H7 (cell line): ENCODE results near the gene FAM174A. TPM values are rescaled to one million over a fixed set of nuclear protein-coding genes. Genes with fewer than 3 reads are reported as not detected.
"Not testable (repeated sequence)": the region's sequence is repeated elsewhere in the genome, so short reads cannot be mapped to it uniquely, and the experiment has no call there.

Source experiments
- DNase-seq: peaks from one replicate; pipeline ENCODE4 v3.0.0; 2012
- H3K27me3 ChIP-seq: 2 replicates; pipeline ENCODE4 v1.6.0; 2011; ENCODE audit warnings: mild to moderate bottlenecking, low read length; ENCODE audit not compliant: control insufficient read depth, insufficient read depth
- H3K36me3 ChIP-seq: replicated peaks from 2 replicates; pipeline ENCODE4 v1.5.1; 2011; ENCODE audit warnings: low read length; ENCODE audit not compliant: control insufficient read depth, insufficient read depth
- H3K4me3 ChIP-seq: 2 replicates; pipeline ENCODE4 v1.5.1; 2011; ENCODE audit warnings: low read depth, mild to moderate bottlenecking, control low read depth, low read length, moderate library complexity; ENCODE audit not compliant: insufficient read depth
- total RNA-seq: library from RNA; depleted of rRNA; stranded (reverse); fragments of >200 nt; shearing (Covaris generic); gene quantifications from 2 replicates; pipeline ENCODE4 v1.2.3, GENCODE V29; 2014

Gene FAM174A
- total RNA-seq, 1 experiment from 2014 or later: 5.2 TPM

DNA sequence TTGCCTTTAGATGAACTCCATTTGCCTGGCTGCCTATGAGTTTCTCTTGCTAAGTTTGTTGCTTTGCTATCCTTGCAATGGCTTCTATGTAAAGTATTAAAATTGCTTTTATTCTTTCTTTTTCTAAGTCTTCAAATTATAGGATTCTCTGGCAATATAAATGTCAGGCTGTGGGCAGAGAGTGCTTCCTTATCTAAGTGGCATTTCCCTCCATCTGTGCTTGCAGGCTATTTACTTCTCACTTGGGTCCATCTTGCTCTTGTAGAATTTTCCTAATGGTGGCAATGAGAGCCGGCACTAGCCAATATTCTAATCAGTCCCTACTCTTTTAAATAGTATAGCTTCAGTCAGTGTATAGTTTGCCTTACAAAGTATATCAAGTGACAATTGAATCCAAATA lies 63.3 kb downstream of the FAM174A start:
- DNase-seq: no peak
- no peaks in the 10 kb centered on the region for H3K36me3 ChIP-seq
- no peak overlapping the region for H3K4me3 ChIP-seq
- no peaks in the 10 kb centered on the region for H3K27me3 ChIP-seq

DNA sequence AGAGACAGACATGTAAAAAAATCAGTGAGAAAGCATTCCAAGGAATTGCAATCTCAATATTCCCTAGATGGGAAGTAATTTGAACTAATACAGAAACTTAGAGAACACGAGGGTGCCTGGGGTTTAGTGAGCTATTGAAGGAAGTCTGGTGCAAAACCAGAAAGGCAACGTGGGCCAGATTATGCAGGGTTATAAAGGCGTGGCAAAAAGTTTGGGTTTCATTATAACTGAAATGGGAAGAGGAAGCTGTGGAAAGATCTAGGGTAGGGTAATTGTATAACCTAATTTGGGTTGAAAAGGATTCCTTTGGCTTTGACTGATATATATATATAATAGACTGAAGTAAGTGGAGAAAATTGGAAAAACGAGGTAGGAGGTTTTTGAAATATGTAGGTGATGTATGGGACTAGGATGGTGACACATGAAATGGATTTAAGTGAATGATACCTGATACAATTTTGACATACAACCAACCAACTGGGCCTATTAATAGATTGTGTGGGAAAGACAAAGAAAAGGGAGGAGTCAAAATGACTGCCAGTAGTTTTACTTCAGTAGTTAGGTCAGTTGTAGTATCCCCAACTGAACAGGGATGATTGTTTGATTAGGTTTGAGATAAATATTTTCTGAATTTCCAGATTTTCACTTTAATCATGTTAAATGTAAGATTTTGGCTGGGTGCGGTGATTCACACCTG lies 65.3 kb downstream of the FAM174A start:
- Histone ChIP-seq H3K27me3 (no peaks in the 10 kb centered on the region), H3K36me3 (no peaks in the 10 kb centered on the region), H3K4me3 (no peak overlapping the region)
- no peak for DNase-seq

DNA sequence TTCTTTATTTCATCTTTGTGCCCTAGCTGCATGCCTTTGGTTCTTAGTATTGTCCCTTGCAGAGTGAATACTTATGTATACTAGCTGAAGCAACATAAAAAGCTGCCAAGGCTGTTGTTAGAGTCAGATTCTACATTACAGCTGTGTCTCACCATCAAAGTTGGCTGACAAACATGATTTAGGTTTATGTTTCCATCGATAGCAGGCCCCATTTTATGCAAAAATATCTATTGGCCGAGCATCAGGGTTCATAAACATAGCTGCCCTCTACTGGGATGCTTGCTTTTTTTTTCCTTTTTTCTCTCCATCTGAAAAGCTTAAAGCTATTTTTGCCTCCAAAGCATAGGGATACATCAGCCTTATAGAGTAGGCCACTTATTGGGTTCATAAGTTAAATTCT lies 68.0 kb downstream of the FAM174A start:
- H3K27me3 ChIP-seq: no peaks in the 10 kb centered on the region

DNA sequence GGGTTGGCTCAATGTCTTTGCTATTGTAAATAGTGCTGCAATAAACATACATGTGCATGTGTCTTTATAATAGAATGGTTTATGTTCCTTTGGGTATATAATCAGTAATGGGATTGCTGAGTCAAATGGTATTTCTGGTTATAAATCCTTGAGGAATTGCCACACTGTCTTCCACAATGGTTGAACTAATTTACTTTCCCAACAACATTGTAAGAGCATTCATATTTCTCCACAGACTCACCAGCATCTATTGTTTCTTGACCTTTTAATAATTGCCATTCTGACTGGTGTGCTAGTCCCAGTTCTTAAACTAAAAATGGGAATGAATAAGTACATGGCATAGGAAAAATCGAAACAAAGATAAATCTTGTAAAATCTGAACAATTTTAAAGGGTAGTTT lies 68.8 kb downstream of the FAM174A start:
- not testable (repeated sequence) for H3K4me3 ChIP-seq, H3K36me3 ChIP-seq, DNase-seq, H3K27me3 ChIP-seq

More for the DNA sequence above, 68.0 kb downstream of the FAM174A start:
- Histone ChIP-seq H3K4me3 (no peak overlapping the region), H3K36me3 (no peaks in the 10 kb centered on the region)
- no peak for DNase-seq

DNA sequence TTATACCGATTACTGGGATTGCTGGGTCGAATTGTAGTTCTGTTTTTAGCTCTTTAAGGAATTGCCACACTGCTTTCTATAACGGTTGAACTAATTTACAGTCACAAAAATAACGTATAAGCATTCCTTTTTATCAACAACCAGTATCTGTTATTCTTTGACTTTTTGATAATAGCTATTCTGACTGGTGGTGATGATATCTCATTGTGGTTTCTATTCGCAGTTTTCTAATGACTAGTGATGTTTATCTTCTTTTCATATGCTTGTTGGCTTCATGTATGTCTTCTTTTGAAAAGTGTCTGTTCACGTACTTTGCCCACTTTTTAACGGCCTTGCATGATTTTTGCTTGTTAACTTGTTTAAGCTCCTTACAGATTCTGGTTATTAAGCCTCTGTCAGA lies 74.4 kb downstream of the FAM174A start:
- Histone ChIP-seq H3K4me3 (no peak overlapping the region), H3K27me3 (no peaks in the 10 kb centered on the region), H3K36me3 (no peaks in the 10 kb centered on the region)
- DNase-seq: no peak

DNA sequence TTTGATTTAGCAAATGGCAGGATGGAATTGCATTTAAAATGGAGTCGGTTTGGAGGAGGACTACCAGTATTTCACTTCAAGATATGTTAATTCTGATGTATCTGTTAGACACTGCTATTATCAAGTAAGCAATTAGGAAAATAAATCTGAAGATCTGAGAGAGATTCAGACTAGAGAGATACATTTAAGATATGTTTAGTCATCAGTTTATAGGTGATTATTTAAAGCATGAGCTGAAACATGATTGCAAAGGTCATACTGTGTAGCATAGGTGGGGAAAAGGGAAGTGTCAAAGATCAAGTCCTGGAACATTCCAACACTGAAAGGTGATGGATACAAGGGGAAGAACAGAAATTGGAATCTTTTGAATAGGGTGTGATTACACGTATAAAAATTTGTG lies 79.1 kb downstream of the FAM174A start:
- DNase-seq: no peak
- H3K4me3 ChIP-seq: no peak overlapping the region
- H3K27me3 ChIP-seq: no peaks in the 10 kb centered on the region
- no peaks in the 10 kb centered on the region for H3K36me3 ChIP-seq

DNA sequence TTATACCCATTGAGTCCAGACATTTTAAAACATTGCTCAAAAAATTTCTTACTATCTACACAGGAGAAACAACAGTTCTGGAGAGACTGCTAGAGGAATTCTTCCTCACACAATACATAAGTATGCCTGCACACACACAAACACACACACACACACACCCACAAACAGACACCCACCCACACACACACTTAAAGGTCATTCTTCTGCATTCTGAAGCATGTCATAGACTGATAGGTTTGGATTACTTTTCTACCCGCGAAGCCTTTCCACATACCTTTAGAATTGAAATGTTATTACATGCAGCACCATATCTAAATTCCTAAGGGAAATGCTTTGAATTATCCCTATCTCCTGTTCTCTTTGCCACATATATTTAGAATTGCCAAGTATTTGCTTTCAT lies 80.2 kb downstream of the FAM174A start:
- Histone ChIP-seq H3K4me3 (no peak overlapping the region), H3K36me3 (no peaks in the 10 kb centered on the region), H3K27me3 (no peaks in the 10 kb centered on the region)
- no peak for DNase-seq

DNA sequence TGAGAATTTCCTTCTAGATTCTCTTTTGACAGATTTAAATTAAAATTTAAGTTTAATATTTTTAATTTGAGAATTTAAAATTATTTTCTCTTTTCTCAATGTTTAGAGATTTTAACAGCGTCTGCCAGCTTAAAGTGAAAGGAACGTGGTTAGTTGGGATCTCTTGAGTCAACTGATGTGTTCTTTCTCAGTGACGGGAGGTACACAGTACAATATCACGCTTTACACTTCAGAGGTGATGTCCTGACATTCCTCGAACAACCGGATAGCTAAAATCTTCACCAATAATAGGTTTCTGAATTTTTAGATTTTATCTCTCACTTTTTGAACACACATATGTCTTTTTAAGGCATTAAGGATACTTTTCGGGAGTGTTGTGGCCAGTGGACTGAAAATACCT lies 81.1 kb downstream of the FAM174A start:
- no peak for DNase-seq
- no peaks in the 10 kb centered on the region for H3K36me3 ChIP-seq
- no peak overlapping the region for H3K4me3 ChIP-seq
- no peaks in the 10 kb centered on the region for H3K27me3 ChIP-seq

DNA sequence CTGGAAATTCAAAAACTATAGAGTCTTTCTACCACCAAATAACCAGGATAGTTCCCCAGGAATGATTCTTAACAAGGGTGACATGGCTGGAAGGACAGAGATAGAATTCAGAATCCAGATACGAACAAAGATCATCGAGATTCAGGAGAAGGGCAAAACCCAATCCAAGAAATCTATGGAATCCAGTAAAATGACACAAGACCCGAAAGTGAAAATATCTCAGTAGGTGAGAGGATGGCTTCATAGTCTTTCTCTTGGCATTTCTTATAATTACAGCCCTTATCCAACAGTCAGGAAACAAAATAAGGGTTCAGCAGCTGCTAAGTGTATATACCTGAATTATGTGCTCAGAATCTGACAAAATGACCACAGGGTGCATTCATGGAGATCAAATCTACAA lies 81.8 kb downstream of the FAM174A start:
- Histone ChIP-seq H3K4me3 (no peak overlapping the region), H3K27me3 (no peaks in the 10 kb centered on the region), H3K36me3 (no peaks in the 10 kb centered on the region)
- DNase-seq: no peak

DNA sequence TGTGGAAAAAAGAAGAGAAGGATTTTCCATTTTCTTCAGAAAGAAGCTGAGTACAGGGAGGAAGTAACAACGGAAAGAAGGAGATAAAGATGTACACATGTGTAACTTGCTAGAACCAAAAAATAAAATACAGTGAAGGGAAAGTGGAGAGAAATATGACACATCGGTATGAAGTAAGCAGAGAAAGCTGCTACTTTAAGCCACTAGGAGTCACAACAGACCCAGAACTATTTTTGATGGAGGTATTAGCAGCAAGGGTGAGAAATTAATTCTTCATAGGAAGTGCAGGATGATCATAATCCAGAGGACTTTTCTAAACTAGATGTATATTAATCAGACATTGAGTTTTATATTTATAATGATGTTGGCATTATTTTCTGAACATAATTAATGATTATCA lies 88.5 kb downstream of the FAM174A start:
- Histone ChIP-seq H3K36me3 (no peaks in the 10 kb centered on the region), H3K4me3 (no peak overlapping the region), H3K27me3 (no peaks in the 10 kb centered on the region)
- no peak for DNase-seq

DNA sequence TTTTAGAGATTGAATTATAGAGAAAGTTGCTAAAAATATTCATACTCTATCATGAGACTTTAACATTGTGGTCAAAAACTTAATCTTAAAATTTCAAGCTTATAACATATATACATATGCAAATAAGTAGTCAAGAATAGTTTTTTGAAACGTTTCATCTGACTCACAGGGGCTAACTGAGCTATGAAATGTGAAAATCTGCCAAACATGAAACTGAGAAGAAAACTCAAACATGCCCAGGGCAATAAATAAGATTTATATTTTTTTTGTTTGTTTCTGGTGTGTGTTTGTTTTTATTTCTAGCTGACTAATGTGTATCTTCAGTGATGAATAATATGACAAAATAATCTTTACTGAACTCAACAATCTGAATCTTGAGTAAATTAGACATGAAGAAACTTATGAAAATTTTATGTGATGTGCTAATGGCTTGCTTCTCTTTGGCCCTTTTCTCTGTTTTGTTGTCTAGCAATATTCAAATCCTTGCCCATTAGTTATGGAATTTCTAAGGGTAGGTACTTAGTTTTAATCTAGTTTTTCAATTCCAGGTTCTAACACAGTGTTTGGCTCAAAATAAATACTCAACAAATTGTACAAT lies 99.9 kb downstream of the FAM174A start:
- H3K36me3 ChIP-seq: no peaks in the 10 kb centered on the region
- H3K4me3 ChIP-seq: no peak overlapping the region
- no peaks in the 10 kb centered on the region for H3K27me3 ChIP-seq
- no peak for DNase-seq
